Astrocyte (in vitro differentiated cells and primary cell): ENCODE data around the gene JAZF1.

Source experiments
- EZH2 ChIP-seq: IDR thresholded peaks from 2 replicates; pipeline ENCODE4 v1.6.1; 2012; ENCODE audit warnings: mild to moderate bottlenecking, low read length, inconsistent platforms; ENCODE audit not compliant: insufficient read depth
- TF ChIP-seq, protein P1 (sequence below): IDR thresholded peaks from 2 replicates; pipeline ENCODE4 v1.5.1; 2011; ENCODE audit warnings: low read depth, mild to moderate bottlenecking, inconsistent platforms, low read length, moderate library complexity; ENCODE audit not compliant: insufficient read depth

DNA sequence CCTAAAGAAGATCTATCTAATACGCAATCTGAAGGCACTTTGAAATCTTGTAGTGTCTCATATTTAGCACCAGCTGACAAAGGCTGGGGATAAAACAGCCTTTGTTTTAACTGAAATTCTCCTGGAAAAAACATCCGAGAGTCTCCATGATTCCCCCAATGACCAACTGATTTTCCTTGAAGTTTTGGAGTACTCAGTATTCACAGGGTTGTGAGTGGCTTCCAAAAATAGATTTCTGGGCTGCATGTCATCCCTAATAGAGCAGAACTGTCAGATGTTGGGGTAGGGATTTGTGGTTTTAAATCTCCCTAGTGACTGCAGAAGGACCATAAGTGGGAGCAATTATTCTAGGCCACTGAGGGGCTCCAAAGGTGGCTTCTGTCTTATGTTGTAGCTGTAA is 234.2 kb downstream of the JAZF1 start:
- no peak for TF ChIP-seq EZH2
- TF ChIP-seq, protein P1, sequence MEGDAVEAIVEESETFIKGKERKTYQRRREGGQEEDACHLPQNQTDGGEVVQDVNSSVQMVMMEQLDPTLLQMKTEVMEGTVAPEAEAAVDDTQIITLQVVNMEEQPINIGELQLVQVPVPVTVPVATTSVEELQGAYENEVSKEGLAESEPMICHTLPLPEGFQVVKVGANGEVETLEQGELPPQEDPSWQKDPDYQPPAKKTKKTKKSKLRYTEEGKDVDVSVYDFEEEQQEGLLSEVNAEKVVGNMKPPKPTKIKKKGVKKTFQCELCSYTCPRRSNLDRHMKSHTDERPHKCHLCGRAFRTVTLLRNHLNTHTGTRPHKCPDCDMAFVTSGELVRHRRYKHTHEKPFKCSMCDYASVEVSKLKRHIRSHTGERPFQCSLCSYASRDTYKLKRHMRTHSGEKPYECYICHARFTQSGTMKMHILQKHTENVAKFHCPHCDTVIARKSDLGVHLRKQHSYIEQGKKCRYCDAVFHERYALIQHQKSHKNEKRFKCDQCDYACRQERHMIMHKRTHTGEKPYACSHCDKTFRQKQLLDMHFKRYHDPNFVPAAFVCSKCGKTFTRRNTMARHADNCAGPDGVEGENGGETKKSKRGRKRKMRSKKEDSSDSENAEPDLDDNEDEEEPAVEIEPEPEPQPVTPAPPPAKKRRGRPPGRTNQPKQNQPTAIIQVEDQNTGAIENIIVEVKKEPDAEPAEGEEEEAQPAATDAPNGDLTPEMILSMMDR = no peak
